SU-DHL-6 (cell line): Measurements from ENCODE around the gene TREH.

Experiments used
- H2AFZ ChIP-seq: fragments of 200-600 bp; sonication (generic); 2 replicates; pipeline ENCODE4 v1.6.1; 2014; ENCODE audit warnings: low read depth, mild to moderate bottlenecking, moderate library complexity, mixed read lengths, antibody characterized with exemption, low read length; ENCODE audit not compliant: severe bottlenecking
- H3F3A ChIP-seq: fragments of 200-600 bp; shearing (Covaris generic); 2 replicates; pipeline ENCODE4 v1.6.0; 2016; ENCODE audit warnings: antibody characterized with exemption, mild to moderate bottlenecking; ENCODE audit not compliant: insufficient read depth
- H3K27ac ChIP-seq: fragments of 200-600 bp; sonication (generic); 2 replicates; pipeline ENCODE4 v1.5.1; 2016; ENCODE audit warnings: low read depth, mild to moderate bottlenecking, low read length, moderate library complexity, mixed read lengths
- H3K27me3 ChIP-seq: fragments of 200-600 bp; sonication (generic), shearing (Covaris generic); 2 replicates; pipeline ENCODE4 v1.6.0; 2014; ENCODE audit warnings: mild to moderate bottlenecking, low read length
- H3K36me3 ChIP-seq: fragments of 200-600 bp; sonication (generic); 2 replicates; pipeline ENCODE4 v1.6.1; 2014; ENCODE audit warnings: mild to moderate bottlenecking, low read length, mixed read lengths
- H3K4me2 ChIP-seq: fragments of 300-600, 200-600 bp; shearing (Covaris generic), sonication (generic); 2 replicates; pipeline ENCODE4 v1.6.0; 2014; ENCODE audit warnings: low read length, low read depth, mild to moderate bottlenecking; ENCODE audit not compliant: poor library complexity, severe bottlenecking
- H3K4me3 ChIP-seq: fragments of 200-600 bp; sonication (generic); 2 replicates; pipeline ENCODE4 v1.5.1; 2014; ENCODE audit warnings: antibody characterized with exemption, low read length, mild to moderate bottlenecking, mixed read lengths; ENCODE audit not compliant: insufficient read depth, poor library complexity, severe bottlenecking
- H3K79me2 ChIP-seq: fragments of 200-600 bp; sonication (generic); 2 replicates; pipeline ENCODE4 v1.6.1; 2014; ENCODE audit warnings: mild to moderate bottlenecking, low read length, moderate library complexity; ENCODE audit not compliant: insufficient read depth
- H3K9ac ChIP-seq: fragments of 200-600 bp; sonication (generic); 2 replicates; pipeline ENCODE4 v1.7.0; 2014; ENCODE audit warnings: mild to moderate bottlenecking, low read length
- H3K9me2 ChIP-seq: fragments of 200-600 bp; sonication (generic); replicated peaks from 2 replicates; pipeline ENCODE4 v1.6.1; 2014; ENCODE audit warnings: low read length; ENCODE audit not compliant: insufficient read depth
- H3K9me3 ChIP-seq: fragments of 200-600 bp; sonication (generic); 2 replicates; pipeline ENCODE4 v1.6.1; 2014; ENCODE audit warnings: low read length, mixed read lengths; ENCODE audit not compliant: insufficient read depth
- H4K20me1 ChIP-seq: fragments of 200-600 bp; sonication (generic); 2 replicates; pipeline ENCODE4 v1.6.1; 2014; ENCODE audit warnings: low read depth, mild to moderate bottlenecking, antibody characterized with exemption, low read length, moderate library complexity, mixed read lengths
- CTCF ChIP-seq: fragments of 200-600 bp; sonication (generic); IDR thresholded peaks from one replicate; pipeline ENCODE4 v1.5.1; 2017; ENCODE audit warnings: antibody characterized with exemption, mild to moderate bottlenecking, low read length, moderate library complexity; ENCODE audit not compliant: insufficient read depth, poor library complexity, severe bottlenecking
- EZH2phosphoT487 ChIP-seq: fragments of 200-600 bp; sonication (generic), shearing (Covaris generic); conservative IDR thresholded peaks from 2 replicates; pipeline ENCODE4 v1.6.1; 2018; ENCODE audit warnings: mild to moderate bottlenecking, antibody characterized with exemption, low read length, moderate library complexity, mixed read lengths

The TREH gene

GRCh38 chr11:118644496-118644895 lies 35.0 kb downstream of the TREH start:
- Histone ChIP-seq H3K27ac (no peak overlapping the region), H3K4me3 (no peak overlapping the region), H3K36me3 (no peaks in the 10 kb centered on the region), H3K9me3 (no peaks in the 10 kb centered on the region), H3K27me3 (no peaks in the 10 kb centered on the region), H3F3A (no peaks in the 10 kb centered on the region), H3K79me2 (no peaks in the 10 kb centered on the region), H3K9me2 (no peaks in the 10 kb centered on the region), H2AFZ (no peak overlapping the region), H4K20me1 (no peaks in the 10 kb centered on the region), H3K9ac (no peak overlapping the region), H3K4me2 (no peak overlapping the region)
- TF ChIP-seq EZH2phosphoT487 (no peak), CTCF (no peak)

- Histone ChIP-seq H3K4me2 (no peak overlapping the region), H3K9ac (no peak overlapping the region), H3K9me3 (no peaks in the 10 kb centered on the region), H3K27ac (no peak overlapping the region), H3K4me3 (no peak overlapping the region), H2AFZ (no peak overlapping the region), H3F3A (no peaks in the 10 kb centered on the region), H4K20me1 (no peaks in the 10 kb centered on the region), H3K79me2 (no peaks in the 10 kb centered on the region), H3K27me3 (no peaks in the 10 kb centered on the region), H3K9me2 (no peaks in the 10 kb centered on the region), H3K36me3 (no peaks in the 10 kb centered on the region)
- TF ChIP-seq CTCF (no peak), EZH2phosphoT487 (no peak)
These were observed 35.5 kb downstream of the TREH start for GRCh38 chr11:118643995-118644345.

GRCh38 chr11:118643142-118643994 lies 36.1 kb downstream of the TREH start:
- Histone ChIP-seq H3K4me3 (no peak overlapping the region), H3K9me3 (no peaks in the 10 kb centered on the region), H3K4me2 (no peak overlapping the region), H2AFZ (no peak overlapping the region), H3K79me2 (no peaks in the 10 kb centered on the region), H3K27ac (no peak overlapping the region), H3K9ac (no peak overlapping the region), H3K27me3 (no peaks in the 10 kb centered on the region), H3K36me3 (no peaks in the 10 kb centered on the region), H4K20me1 (no peaks in the 10 kb centered on the region), H3K9me2 (no peaks in the 10 kb centered on the region), H3F3A (no peaks in the 10 kb centered on the region)
- no peak for TF ChIP-seq CTCF
- TF ChIP-seq EZH2phosphoT487, result no peak
